Measurements from ENCODE around the gene FAM222B.

- TF ChIP-seq CTCF (IDR thresholded peaks at IDR 0.05) (no peak), POLR2A (IDR thresholded peaks at IDR 0.05) (no peak)
Observed at GRCh38 chr17:28810437-28810836, 32.2 kb downstream of the FAM222B start.

All from heart left ventricle (tissue), 13 donors.